Stimulated activated CD4-positive, alpha-beta T cell treated with anti-CD3 and anti-CD28 coated beads, Interleukin-4, amount 100 ng/mL, for 1 hour (primary cell): ENCODE measurements around the gene ATL1.
"Not testable (repeated sequence)": the region's sequence is repeated elsewhere in the genome, so short reads cannot be mapped to it uniquely, and the experiment has no call there.

ENCODE experiments used
- DNase-seq: peaks from one replicate; pipeline ENCODE4 v3.0.0-alpha.2; 2020

The ATL1 gene

GRCh38 chr14:50605766-50606165, 45.8 kb downstream of the ATL1 start:
- no peak for DNase-seq

DNA sequence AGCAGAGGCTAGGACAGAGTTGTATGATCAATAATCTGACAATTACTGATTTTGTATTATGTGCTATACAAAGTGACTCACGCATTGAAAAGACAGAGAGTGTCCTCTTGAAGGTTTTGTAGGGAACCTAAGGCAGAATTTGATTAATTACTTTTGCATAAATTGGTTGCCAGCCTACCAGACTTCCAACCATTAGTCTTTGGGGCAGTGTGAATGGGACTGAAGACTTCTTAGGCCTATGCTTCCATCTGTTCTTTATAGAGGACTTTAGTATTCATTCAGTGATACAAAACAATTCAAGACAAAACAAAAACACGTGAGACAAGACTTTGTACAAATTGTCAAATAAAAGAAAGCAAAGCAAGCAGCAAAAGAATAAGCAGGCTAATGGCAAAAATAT, 46.5 kb downstream of the ATL1 start:
- no peak for DNase-seq

- peak; percentile 9 for DNase-seq
Observed at GRCh38 chr14:50607181-50607580, 47.2 kb downstream of the ATL1 start.

DNA sequence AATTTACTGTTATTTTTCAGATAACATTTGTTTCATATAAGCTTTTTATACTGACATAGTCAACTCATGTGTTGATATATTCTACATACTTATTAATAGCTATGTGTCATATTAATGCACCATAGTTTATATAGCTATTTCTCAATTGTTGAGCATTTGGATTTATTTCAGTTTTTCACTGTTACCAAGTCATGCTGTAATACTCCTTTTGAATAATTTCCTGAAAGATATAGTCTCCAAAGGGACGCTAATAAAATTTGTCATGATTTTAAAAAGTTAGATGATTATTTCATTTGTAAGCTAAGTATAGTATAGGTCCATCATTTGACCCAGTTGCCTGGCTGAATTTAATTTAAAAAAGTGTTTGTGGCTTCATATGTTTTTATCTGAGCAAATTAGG, 47.8 kb downstream of the ATL1 start:
- no peak for DNase-seq

DNA sequence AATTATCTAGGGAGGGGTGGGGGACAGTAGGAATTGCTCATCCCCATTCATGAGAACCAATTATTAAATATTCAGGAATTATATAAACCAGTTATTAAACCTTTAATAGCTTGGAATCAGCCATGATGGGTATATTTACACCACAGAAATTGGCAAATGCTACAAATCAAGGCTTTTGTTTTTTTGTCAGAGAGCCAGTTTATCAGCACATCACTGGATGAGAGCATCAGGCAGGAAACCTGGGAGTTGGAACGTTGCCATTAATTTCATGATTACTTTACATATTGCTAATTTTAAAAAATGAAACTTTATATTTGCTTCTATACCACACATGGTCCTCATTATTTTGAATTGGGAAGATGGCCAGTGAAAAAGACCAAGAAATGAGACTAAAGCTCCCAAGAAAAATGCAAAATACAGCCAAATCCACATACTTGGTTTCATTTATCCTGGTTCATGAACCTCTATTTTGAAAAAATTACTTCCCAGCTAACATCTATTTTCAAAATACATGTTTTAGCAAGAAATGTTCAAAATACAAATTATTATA, 48.4 kb downstream of the ATL1 start:
- no peak for DNase-seq

DNA sequence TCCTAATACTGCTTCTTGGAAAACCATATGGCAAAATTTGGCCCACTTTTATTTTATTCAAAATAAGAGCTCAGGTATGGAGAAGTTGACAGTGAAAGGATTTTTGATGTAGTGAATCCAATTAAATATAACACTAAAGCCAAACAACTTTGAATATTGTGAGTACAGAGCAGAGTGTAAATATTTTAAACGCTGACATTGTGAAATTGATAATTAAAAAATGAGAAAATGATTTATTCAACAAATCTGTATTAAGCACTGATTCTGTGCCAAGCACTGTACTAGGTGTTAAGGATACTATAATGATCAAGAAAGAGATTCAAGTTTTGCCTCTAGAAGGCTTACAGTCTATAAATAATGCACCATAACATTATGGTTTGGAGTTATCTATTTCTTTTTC, 50.5 kb downstream of the ATL1 start:
- DNase-seq = no peak

- DNase-seq = no peak
Observed at GRCh38 chr14:50612806-50613205, 52.9 kb downstream of the ATL1 start.

DNA sequence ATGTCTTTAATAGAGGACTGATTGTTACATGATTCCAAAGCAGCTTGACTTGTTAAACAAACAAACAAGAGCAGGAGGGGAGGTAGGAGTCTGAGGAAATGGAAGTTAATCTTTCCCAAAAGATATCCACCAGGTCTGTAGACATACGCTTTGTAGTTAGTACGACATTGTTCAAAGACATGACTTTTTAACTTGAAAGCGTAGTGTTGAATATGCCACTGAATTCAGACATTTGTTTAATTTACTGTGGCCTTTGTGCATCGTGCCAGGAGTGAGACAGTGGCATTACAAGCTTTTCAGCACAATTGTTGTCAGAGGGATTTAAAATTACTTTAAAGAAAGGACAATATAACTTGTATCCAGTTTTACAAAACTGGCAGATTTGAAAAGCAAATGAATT, 55.1 kb downstream of the ATL1 start:
- no peak for DNase-seq

DNA sequence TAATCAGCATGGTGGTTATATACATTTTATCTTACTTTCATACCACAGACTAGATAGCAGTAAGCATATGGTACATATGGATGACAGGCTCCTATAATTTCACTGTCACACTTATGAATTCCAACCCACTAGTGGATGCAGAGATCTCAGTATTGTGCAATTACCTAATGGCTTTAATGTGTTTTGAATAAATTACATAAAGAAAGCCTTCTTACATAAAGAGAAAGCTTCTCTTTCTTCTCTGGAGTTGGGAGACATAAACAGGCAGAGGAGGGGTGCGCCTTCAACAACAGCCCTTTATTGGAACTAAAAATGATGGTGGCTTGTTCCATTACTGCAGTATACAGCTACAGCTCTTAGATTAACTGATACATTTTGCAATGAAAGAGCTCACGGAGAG, 55.6 kb downstream of the ATL1 start:
- DNase-seq = no peak

GRCh38 chr14:50616275-50616674, 56.3 kb downstream of the ATL1 start:
- no peak for DNase-seq

GRCh38 chr14:50619569-50620141, 59.7 kb downstream of the ATL1 start:
- no peak for DNase-seq

- no peak for DNase-seq
Observed at GRCh38 chr14:50620341-50620740, 60.4 kb downstream of the ATL1 start.

GRCh38 chr14:50622978-50623377, 63.0 kb downstream of the ATL1 start:
- no peak for DNase-seq

DNA sequence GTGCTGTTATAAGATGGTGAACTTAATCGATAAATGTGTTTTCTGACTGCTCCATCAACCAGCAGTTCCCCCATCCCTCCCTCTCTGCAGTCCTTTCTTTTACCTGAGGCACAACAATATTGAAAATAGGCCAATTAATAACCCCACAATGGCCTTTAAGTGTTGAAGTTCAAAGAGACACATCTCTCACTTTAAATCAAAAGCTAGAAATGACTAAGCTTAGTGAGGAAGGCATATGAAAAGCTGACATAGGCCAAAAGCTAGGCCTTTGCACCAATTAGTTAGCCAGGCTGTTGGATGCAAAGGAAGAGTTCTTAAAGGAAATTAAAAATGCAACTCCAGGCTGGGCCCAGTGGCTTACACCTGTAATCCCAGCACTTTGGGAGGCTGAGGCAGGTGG, 64.5 kb downstream of the ATL1 start:
- no peak for DNase-seq

DNA sequence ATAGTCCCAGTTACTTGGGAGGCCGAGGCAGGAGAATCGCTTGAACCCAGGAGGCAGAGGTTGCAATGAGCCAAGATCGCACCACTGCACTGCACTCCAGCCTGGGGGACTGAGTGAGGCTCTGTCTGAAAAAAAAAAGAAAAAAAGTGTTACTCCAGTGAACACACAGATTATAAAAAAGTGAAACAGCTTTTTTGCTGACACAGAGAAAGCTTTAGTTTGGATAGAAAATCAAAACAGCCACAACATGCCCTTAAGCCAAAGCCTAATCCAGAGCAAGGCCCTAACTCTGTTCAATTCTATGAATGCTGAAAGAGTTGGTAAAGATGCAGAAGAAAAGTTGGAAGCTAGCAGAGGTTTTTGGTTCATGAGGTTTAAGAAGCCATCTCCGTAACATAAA, 65.0 kb downstream of the ATL1 start:
- not testable (repeated sequence) for DNase-seq

GRCh38 chr14:50631408-50631821, 71.5 kb downstream of the ATL1 start:
- no peak for DNase-seq

- no peak for DNase-seq
Observed at GRCh38 chr14:50633954-50634353, 74.0 kb downstream of the ATL1 start.

DNA sequence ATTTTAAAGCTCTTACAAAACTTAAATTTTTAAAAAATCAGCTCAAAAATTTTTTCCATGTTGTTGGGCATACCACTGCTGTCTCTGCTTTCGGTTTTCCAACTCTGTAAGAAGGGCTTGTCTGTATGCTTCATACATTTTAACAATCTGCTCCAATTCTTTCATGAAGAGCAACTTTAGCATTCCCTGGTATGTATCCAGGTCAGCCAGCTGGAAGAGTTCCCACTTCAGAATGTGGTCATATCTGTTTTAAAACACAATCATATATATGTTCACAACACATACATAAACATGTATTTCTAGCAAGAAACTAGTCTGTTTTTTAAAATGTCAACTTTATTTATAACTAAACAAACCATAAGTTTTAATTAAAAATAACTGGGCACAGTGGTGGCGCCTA, 75.2 kb downstream of the ATL1 start:
- DNase-seq = no peak

GRCh38 chr14:50647282-50647681, 87.3 kb downstream of the ATL1 start:
- no peak for DNase-seq

DNA sequence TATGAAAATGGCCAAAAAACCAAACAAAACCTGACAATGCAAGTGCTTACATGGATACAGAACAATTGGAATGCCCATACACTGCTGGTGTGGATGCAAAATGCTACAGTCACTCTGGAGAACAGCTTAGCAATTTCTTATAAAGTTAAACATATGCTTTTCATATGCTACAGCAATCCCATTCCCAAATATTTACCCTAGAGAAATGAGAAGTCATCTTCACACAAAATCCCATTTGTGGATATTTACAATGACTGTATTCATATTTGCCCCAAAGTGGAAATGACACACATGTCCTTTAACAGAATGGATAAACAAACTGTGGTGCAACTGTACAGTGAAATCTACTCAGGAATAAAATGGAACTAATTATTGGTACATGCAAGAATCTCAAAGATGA, 87.8 kb downstream of the ATL1 start:
- no peak for DNase-seq

DNA sequence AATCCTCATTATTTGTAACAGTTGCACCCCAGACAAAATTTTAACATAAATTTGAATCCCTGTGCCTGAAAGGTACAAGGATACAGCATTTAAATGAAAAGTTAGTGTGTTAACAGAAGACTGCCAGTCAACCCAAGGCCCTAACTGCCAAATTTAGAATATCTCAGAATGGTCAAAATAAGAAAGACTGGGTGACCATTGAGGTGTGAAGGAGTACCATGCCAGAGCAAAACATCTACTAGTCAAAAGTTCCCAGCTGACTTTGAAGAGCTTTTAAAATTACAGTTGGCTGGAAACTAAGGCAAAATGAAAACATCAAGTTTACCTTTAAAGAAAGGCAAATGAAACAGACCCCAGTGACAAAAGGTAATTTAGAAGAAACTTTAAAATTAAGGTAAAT, 89.7 kb downstream of the ATL1 start:
- no peak for DNase-seq

- no peak for DNase-seq
Observed at GRCh38 chr14:50656776-50657175, 96.8 kb downstream of the ATL1 start.

DNA sequence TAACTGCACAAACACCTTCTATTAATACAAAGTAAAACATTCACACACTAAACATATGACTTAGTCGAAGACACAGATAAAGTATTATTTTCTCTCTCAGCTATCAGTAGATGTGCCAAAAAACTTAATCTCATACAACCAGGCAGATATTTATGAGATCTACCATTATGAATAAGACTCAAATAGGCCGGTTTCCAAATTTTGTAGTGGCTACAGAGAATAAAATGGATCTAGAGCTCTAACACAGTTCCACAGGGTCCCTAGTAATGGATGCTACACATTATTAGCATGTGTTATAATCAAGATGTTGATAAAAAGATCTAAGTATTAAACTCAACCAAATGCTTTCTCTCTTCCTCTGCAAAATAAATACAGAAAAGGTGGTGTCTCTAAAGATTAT, 97.8 kb downstream of the ATL1 start:
- no peak for DNase-seq

DNA sequence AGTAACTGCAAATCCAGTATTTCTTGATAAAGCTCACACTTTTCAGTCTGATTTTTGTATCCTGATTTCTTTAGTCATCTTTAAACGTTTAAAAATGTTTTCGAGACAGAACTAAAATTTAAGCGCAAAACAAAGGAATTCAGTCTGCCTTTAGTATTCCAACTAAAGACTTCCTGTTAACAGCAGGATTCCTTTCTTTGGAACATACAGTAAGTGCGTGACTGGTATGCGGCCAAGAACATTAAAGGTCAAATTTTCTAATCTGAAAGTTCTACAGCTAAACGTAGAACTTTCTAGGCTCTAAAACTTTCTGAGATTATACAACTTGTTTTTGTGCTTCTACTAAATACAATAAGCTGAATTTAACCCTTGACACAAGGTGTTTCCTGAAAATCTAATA, 98.3 kb downstream of the ATL1 start:
- no peak for DNase-seq

GRCh38 chr14:50659327-50659974, 99.5 kb downstream of the ATL1 start:
- no peak for DNase-seq
